Heart right ventricle (tissue), 16 donors: ENCODE data around the gene THAP7. TPM values are rescaled to one million over a fixed set of nuclear protein-coding genes. Genes with fewer than 3 reads are reported as not detected.
A peak's percentile ranks its signal among the peaks of the same experiment; 100 is the strongest.
"Not testable (repeated sequence)": the region's sequence is repeated elsewhere in the genome, so short reads cannot be mapped to it uniquely, and the experiment has no call there.

Experiments used
- ATAC-seq, 8 donors: fragments of 200-7000 bp; cut with Tn5 transposase; one replicate each; pipeline ENCODE4 v1.9.1; 2020; ENCODE audit warnings: mild to moderate bottlenecking in 8 of 8, moderate library complexity in 8 of 8, moderate number of reproducible peaks in 1 of 8
- DNase-seq, 2 donors: peaks; one replicate each; pipeline ENCODE4 v3.0.0-alpha.2; 2020
- H3K27ac ChIP-seq, 10 donors: fragments of 200-600 bp; sonication (generic) in 2 of 10; one replicate each; pipeline versions ENCODE4 v1.5.0 to v1.8.0; 2020 to 2022; ENCODE audit warnings: mild to moderate bottlenecking in 3 of 10
- H3K27me3 ChIP-seq, 7 donors: fragments of 200-600 bp; one replicate each; pipeline ENCODE4 v1.8.0; 2021 to 2022; ENCODE audit warnings: mild to moderate bottlenecking in 2 of 7
- H3K36me3 ChIP-seq, 9 donors: fragments of 200-600 bp; sonication (generic) in 1 of 9; one replicate each; pipeline versions ENCODE4 v1.5.0 to v1.8.0; 2020 to 2022; ENCODE audit warnings: mild to moderate bottlenecking in 2 of 9
- H3K4me1 ChIP-seq, 9 donors: fragments of 200-600 bp; sonication (generic) in 1 of 9; one replicate each; pipeline versions ENCODE4 v1.5.0 to v1.8.0; 2020 to 2022; ENCODE audit warnings: mild to moderate bottlenecking in 4 of 9
- H3K4me3 ChIP-seq, 10 donors: fragments of 200-600 bp; sonication (generic) in 2 of 10; one replicate each; pipeline versions ENCODE4 v1.5.0 to v1.8.0; 2020 to 2022; ENCODE audit warnings: mild to moderate bottlenecking in 7 of 10, moderate library complexity in 2 of 10
- H3K9me3 ChIP-seq, 11 donors: fragments of 200-600 bp in 10 of 11; sonication (generic) in 2 of 11; one replicate each; pipeline versions ENCODE4 v1.5.0 to v1.8.0; 2013 to 2022; ENCODE audit warnings: mild to moderate bottlenecking in 2 of 11, control low read depth in 1 of 11, moderate library complexity in 1 of 11
- WGBS, 2 donors: extraction: QIAGEN DNeasy Blood & Tissue Kit; methylation state at CpG; one replicate each; pipeline ENCODE4 v1.1.7; 2013; ENCODE audit warnings: inconsistent platforms in 1 of 2; 5-methylcytosine and 5-hydroxymethylcytosine counted together
- intact Hi-C, 10 donors: fragments of 100-400 bp; cut with DNase I; formaldehyde crosslinking; loops; one replicate each; pipeline versions ENCODE4 v1.11.1 to v1.14.2; 2022
- polyA plus RNA-seq, 2 donors: library from polyadenylated mRNA; stranded (reverse); fragments of 200-250 nt; gene quantifications; one replicate each; pipeline ENCODE4 v1.2.3, GENCODE V29; 2013
- total RNA-seq, 10 donors: library from RNA; stranded (reverse); fragmentation: NEBNext Ultra II Directional in 3 of 10; extraction: Animal tissue kit (Norgen Biotek cat#: 25700) in 3 of 10; gene quantifications; one replicate each; pipeline versions ENCODE4 v1.2.1 to v1.2.4, GENCODE V29; 2021 to 2023
- TF ChIP-seq, protein P1 (sequence below), 9 donors: fragments of 200-600 bp; sonication (generic) in 2 of 9; IDR thresholded peaks; one replicate each; pipeline versions ENCODE4 v1.5.0 to v1.8.0; 2021 to 2022; ENCODE audit warnings: antibody characterized with exemption in 9 of 9, mild to moderate bottlenecking in 5 of 9, moderate library complexity in 1 of 9
- donor health status: Arrhythmogenic right ventricular cardiomyopathy.
- donor health status: ischemic (EF 13 %, LVEDD 7.1; RV severe dilation, severe dysfunction).
- donor health status: healthy with polysubstance abuse.
- donor health status: DM: no; HTN: yes; CAD: no.
- donor health status: DM: no; HTN: no; CAD: no.
- donor health status: ischemic (EF 25% LVEDD 6.9; RV normal size, moderate dysfunction).
- donor health status: ischemic (EF 25% LVEDD 5.7; RV mildly dilated, moderate dysfunction).
- donor health status: healthy.
- donor health status: DM: yes; HTN: yes; CAD: no.
- donor health status: Ischemic cardiomyopathy.
- donor health status: ischemic (EF 35%, LVEDD 5.7; RV mildly dilated, moderate dysfunction).
- donor health status: nonischemic (EF 11% LVEDD 7.7; RV severe dilation, severe dysfunction).
- donor health status: DM: yes; HTN: yes; CAD: no.
- donor health status: PGD.
- donor health status: ischemic (EF 29% LVEDD 5.4; RV normal size, mild dysfunction).
- donor health status: nonischemic (EF 23%, LVEDD 6.1; RV moderate dilation, normal function).

The THAP7 gene
- total and polyA plus RNA-seq, 12 donors, result 15.5 to 54.9 (median 18.1) TPM

DNA sequence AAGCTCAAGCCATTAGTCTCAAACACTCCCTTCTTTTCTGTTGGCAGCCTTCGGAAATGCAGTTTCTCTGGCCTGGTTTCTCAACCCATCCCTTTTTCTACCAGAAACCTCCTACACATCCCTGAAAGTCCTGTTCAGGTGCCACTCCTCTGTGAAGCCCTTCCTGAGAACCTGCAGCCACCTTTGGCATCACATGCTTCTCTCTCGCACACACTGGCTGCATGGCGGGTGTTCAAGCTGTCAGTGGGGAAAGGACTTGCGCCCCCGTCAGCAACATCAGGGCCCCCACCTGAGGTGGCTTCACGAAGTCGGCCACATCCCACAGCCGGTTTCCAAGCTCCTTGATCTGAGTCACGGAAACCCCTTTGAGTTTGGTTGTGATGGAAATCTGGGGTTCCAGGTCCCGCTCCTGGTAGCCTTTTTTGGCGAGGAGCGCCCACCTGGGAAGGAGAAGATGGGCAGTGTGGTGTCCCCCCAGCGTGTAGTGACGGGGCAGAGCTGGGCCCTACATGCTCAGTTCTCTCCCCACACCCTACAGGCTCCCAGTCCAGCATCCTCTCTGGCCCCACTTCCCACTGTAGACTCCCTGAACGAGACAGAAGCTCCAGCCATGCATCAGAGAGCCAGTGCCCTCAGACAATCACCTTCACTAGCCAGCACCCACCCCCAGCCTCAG, 42.1 kb upstream of the THAP7 start:
- TF ChIP-seq, protein P1, sequence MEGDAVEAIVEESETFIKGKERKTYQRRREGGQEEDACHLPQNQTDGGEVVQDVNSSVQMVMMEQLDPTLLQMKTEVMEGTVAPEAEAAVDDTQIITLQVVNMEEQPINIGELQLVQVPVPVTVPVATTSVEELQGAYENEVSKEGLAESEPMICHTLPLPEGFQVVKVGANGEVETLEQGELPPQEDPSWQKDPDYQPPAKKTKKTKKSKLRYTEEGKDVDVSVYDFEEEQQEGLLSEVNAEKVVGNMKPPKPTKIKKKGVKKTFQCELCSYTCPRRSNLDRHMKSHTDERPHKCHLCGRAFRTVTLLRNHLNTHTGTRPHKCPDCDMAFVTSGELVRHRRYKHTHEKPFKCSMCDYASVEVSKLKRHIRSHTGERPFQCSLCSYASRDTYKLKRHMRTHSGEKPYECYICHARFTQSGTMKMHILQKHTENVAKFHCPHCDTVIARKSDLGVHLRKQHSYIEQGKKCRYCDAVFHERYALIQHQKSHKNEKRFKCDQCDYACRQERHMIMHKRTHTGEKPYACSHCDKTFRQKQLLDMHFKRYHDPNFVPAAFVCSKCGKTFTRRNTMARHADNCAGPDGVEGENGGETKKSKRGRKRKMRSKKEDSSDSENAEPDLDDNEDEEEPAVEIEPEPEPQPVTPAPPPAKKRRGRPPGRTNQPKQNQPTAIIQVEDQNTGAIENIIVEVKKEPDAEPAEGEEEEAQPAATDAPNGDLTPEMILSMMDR (IDR thresholded peaks at IDR 0.05), result no peak
- peak overlapping the region in 2 of 10 donors; percentile 14 to 58 for H3K4me3 ChIP-seq
- WGBS, 2 donors, result 91 to 93% methylated on average over 14 to 15 of the region's 15 CpGs
- peaks cover 0 to 7% (median 0%) of the 10 kb centered on the region in 7 donors for H3K27me3 ChIP-seq
- H3K9me3 ChIP-seq, result no peaks in the 10 kb centered on the region
- intact Hi-C loops, result loop anchor here in 1 of 10 donors (10.0 kb wide), 1 partner anchor 59 kb away; the partner anchor contains the start of gene LZTR1
- DNase-seq (no peak), ATAC-seq (no peak)
- H3K27ac ChIP-seq, result no peak overlapping the region
- no peaks in the 10 kb centered on the region for H3K36me3 ChIP-seq
- H3K4me1 ChIP-seq, result peaks cover 5 to 16% (median 14%) of the 10 kb centered on the region in 9 donors

GRCh38 chr22:21042978-21043859, 41.3 kb upstream of the THAP7 start:
- no peak for DNase-seq
- WGBS, 2 donors, result 90 to 93% methylated on average over 6 of the region's 6 CpGs
- intact Hi-C loops, result loop anchor here in 1 of 10 donors (10.0 kb wide), 1 partner anchor 58 kb away; the partner anchor contains the start of gene LZTR1

GRCh38 chr22:21041937-21042336, 40.0 kb upstream of the THAP7 start:
- intact Hi-C loops, result loop anchor here in 1 of 10 donors (10.0 kb wide), 1 partner anchor 57 kb away; the partner anchor contains the start of gene LZTR1
- 81 to 83% methylated on average over 4 of the region's 4 CpGs for WGBS, 2 donors
- TF ChIP-seq, protein P1 (IDR thresholded peaks at IDR 0.05), result no peak
- Histone ChIP-seq H3K27me3 (peaks cover 0 to 7% (median 0%) of the 10 kb centered on the region in 7 donors), H3K9me3 (no peaks in the 10 kb centered on the region), H3K4me1 (peaks cover 5 to 24% (median 14%) of the 10 kb centered on the region in 9 donors), H3K27ac (no peak overlapping the region), H3K36me3 (no peaks in the 10 kb centered on the region), H3K4me3 (no peak overlapping the region)
- DNase-seq (no peak), ATAC-seq (no peak)

More at GRCh38 chr22:21042978-21043859, 41.3 kb upstream of the THAP7 start:
- Histone ChIP-seq H3K4me1 (peaks cover 5 to 20% (median 14%) of the 10 kb centered on the region in 9 donors), H3K27me3 (peaks cover 0 to 7% (median 0%) of the 10 kb centered on the region in 7 donors), H3K4me3 (no peak overlapping the region), H3K36me3 (no peaks in the 10 kb centered on the region), H3K27ac (no peak overlapping the region), H3K9me3 (no peaks in the 10 kb centered on the region)
- TF ChIP-seq, protein P1 (IDR thresholded peaks at IDR 0.05), result no peak
- no peak for ATAC-seq

DNA sequence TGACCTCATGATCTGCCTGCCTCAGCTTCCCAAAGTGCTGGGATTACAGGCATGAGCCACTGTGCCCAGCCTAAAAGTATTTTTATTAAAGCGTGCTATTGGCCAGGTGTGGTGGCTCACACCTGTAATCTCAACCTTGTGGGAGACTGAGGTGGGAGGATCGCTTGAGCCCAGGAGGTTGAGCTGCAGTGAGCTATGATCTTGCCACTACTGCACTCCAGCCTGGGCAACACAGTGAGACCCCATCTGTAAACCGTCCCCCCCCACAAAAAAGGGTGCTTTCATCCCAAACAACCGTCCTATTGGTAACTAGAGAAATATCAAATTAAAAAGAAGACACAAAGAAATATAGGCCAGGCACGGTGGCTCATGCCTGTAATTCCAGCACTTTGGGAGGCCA, 37.2 kb upstream of the THAP7 start:
- intact Hi-C loops, result loop anchor here in 2 of 10 donors (10.0 kb wide), 2 partner anchors 56 to 66 kb away; no protein-coding TSS in a partner anchor
- not testable (repeated sequence) for H3K27ac ChIP-seq, H3K4me1 ChIP-seq, H3K27me3 ChIP-seq, H3K9me3 ChIP-seq, H3K36me3 ChIP-seq, ATAC-seq, DNase-seq, H3K4me3 ChIP-seq
- 92 to 94% methylated on average over 5 of the region's 5 CpGs for WGBS, 2 donors
